ENCODE data around the gene CBARP.

The CBARP gene

GRCh38 chr19:1280636-1281568 lies 43.1 kb upstream of the CBARP start:
- no peak for TF ChIP-seq CTCF (IDR thresholded peaks at IDR 0.05; ENCODE audit: low read depth, low read length, missing control alignments)
- Histone ChIP-seq H3K27me3 (replicated peaks) (peaks cover 22% of the 10 kb centered on the region), H3K27ac (no peak overlapping the region), H3K36me3 (replicated peaks) (peaks cover 6% of the 10 kb centered on the region), H3K4me3 (ENCODE audit: low read depth, low read length) (no peak overlapping the region)
- no peak for DNase-seq
- in situ Hi-C loops (cut with HindIII; ENCODE audit: low pct_ligation_motif_present, low sequenced_read_pairs), result loop anchor here (5.0 to 10.0 kb wide), 3 partner anchors 94 to 191 kb away; no protein-coding TSS in a partner anchor

GRCh38 chr19:1279782-1280341 lies 42.1 kb upstream of the CBARP start:
- in situ Hi-C loops (cut with HindIII; ENCODE audit: low pct_ligation_motif_present, low sequenced_read_pairs), result loop anchor here (5.0 to 10.0 kb wide), 3 partner anchors 95 to 192 kb away; no protein-coding TSS in a partner anchor
- peak; percentile 97 for TF ChIP-seq CTCF (IDR thresholded peaks at IDR 0.05; ENCODE audit: low read depth, low read length, missing control alignments)
- H3K4me3 ChIP-seq (ENCODE audit: low read depth, low read length), result no peak overlapping the region
- peaks cover 14% of the 10 kb centered on the region for H3K27me3 ChIP-seq (replicated peaks)
- DNase-seq, result peak; percentile 58
- peaks cover 8% of the 10 kb centered on the region for H3K36me3 ChIP-seq (replicated peaks)
- H3K27ac ChIP-seq, result no peak overlapping the region

- in situ Hi-C loops (cut with HindIII; ENCODE audit: low pct_ligation_motif_present, low sequenced_read_pairs), result no loop called here
- DNase-seq, result no peak
- H3K27me3 ChIP-seq (replicated peaks), result peaks cover 6% of the 10 kb centered on the region
- H3K27ac ChIP-seq, result no peak overlapping the region
- peaks cover 17% of the 10 kb centered on the region for H3K36me3 ChIP-seq (replicated peaks)
- TF ChIP-seq CTCF (IDR thresholded peaks at IDR 0.05; ENCODE audit: low read depth, low read length, missing control alignments), result no peak
- H3K4me3 ChIP-seq (ENCODE audit: low read depth, low read length), result no peak overlapping the region
These were observed 41.2 kb upstream of the CBARP start for GRCh38 chr19:1278713-1279660.

- no peaks in the 10 kb centered on the region for H3K27me3 ChIP-seq (replicated peaks)
- H3K36me3 ChIP-seq (replicated peaks), result peaks cover 25% of the 10 kb centered on the region
- DNase-seq, result no peak
- TF ChIP-seq CTCF (IDR thresholded peaks at IDR 0.05; ENCODE audit: low read depth, low read length, missing control alignments), result no peak
- no peak overlapping the region for H3K4me3 ChIP-seq (ENCODE audit: low read depth, low read length)
- no peak overlapping the region for H3K27ac ChIP-seq
- in situ Hi-C loops (cut with HindIII; ENCODE audit: low pct_ligation_motif_present, low sequenced_read_pairs), result no loop called here
These were observed 40.3 kb upstream of the CBARP start for GRCh38 chr19:1278074-1278473.

GRCh38 chr19:1277061-1277460 lies 39.3 kb upstream of the CBARP start:
- no peak for DNase-seq
- in situ Hi-C loops (cut with HindIII; ENCODE audit: low pct_ligation_motif_present, low sequenced_read_pairs), result no loop called here
- Histone ChIP-seq H3K36me3 (replicated peaks) (peaks cover 33% of the 10 kb centered on the region), H3K27me3 (replicated peaks) (no peaks in the 10 kb centered on the region), H3K27ac (no peak overlapping the region), H3K4me3 (ENCODE audit: low read depth, low read length) (no peak overlapping the region)
- no peak for TF ChIP-seq CTCF (IDR thresholded peaks at IDR 0.05; ENCODE audit: low read depth, low read length, missing control alignments)
